MM.1S (cell line): ENCODE data around the gene TBL1X.

Experiments used
- DNase-seq: peaks from one replicate; pipeline ENCODE4 v3.0.0-alpha.2; 2015
- H2AFZ ChIP-seq: fragments of 300-600 bp; sonication (generic); 2 replicates; pipeline ENCODE4 v1.6.0; 2016; ENCODE audit warnings: antibody characterized with exemption, low read length
- H3F3A ChIP-seq: fragments of 300-600 bp; sonication (generic); 2 replicates; pipeline ENCODE4 v1.6.1; 2016; ENCODE audit warnings: mild to moderate bottlenecking, antibody characterized with exemption, low read length, moderate library complexity, mixed read lengths; ENCODE audit not compliant: insufficient read depth
- H3K27ac ChIP-seq: fragments of 300-600 bp; sonication (generic); 2 replicates; pipeline ENCODE4 v1.5.1; 2016; ENCODE audit warnings: mild to moderate bottlenecking, low read length
- H3K27me3 ChIP-seq: fragments of 300-600 bp; sonication (generic); replicated peaks from 2 replicates; pipeline ENCODE4 v1.6.0; 2016; ENCODE audit warnings: low read length; ENCODE audit not compliant: insufficient read depth
- H3K36me3 ChIP-seq: fragments of 300-600 bp; sonication (generic); replicated peaks from 2 replicates; pipeline ENCODE4 v1.6.1; 2016; ENCODE audit warnings: mild to moderate bottlenecking, low read length, mixed read lengths; ENCODE audit not compliant: insufficient read depth
- H3K4me1 ChIP-seq: fragments of 300-600 bp; sonication (generic); 2 replicates; pipeline ENCODE4 v1.6.1; 2016; ENCODE audit warnings: low read length, mixed read lengths
- H3K4me2 ChIP-seq: fragments of 300-600 bp; sonication (generic); 2 replicates; pipeline ENCODE4 v1.6.0; 2016; ENCODE audit warnings: low read depth, low read length
- H3K4me3 ChIP-seq: fragments of 300-600 bp; sonication (generic); 2 replicates; pipeline ENCODE4 v1.5.1; 2016; ENCODE audit warnings: low read length, mixed read lengths
- H3K79me2 ChIP-seq: fragments of 300-600 bp; sonication (generic); 2 replicates; pipeline ENCODE4 v1.6.1; 2016; ENCODE audit warnings: mixed run types, low read length, mixed read lengths
- H3K9ac ChIP-seq: fragments of 300-600 bp; sonication (generic); 2 replicates; pipeline ENCODE4 v1.6.1; 2016; ENCODE audit warnings: low read length, mixed read lengths
- H3K9me2 ChIP-seq: fragments of 300-600 bp; sonication (generic); replicated peaks from 2 replicates; pipeline ENCODE4 v1.6.1; 2016; ENCODE audit warnings: mild to moderate bottlenecking, low read length, mixed read lengths; ENCODE audit not compliant: insufficient read depth
- H3K9me3 ChIP-seq: fragments of 300-600 bp; sonication (generic); replicated peaks from 2 replicates; pipeline ENCODE4 v1.6.1; 2016; ENCODE audit warnings: mild to moderate bottlenecking, low read length, mixed read lengths; ENCODE audit not compliant: insufficient read depth
- H4K20me1 ChIP-seq: fragments of 300-600 bp; sonication (generic); 2 replicates; pipeline ENCODE4 v1.6.1; 2016; ENCODE audit warnings: mild to moderate bottlenecking, low read length, moderate library complexity, mixed read lengths; ENCODE audit not compliant: insufficient read depth
- CTCF ChIP-seq: fragments of 300-600 bp; sonication (generic); IDR thresholded peaks from 2 replicates; pipeline ENCODE4 v1.5.1; 2016; ENCODE audit warnings: antibody characterized with exemption, low read length, mixed read lengths
- EZH2 ChIP-seq: fragments of 300-600 bp; sonication (generic); optimal IDR thresholded peaks from 2 replicates; pipeline ENCODE3; 2017; ENCODE audit warnings: low read depth, mild to moderate bottlenecking, antibody characterized with exemption, low read length, mixed read lengths
- EZH2phosphoT487 ChIP-seq: fragments of 300-600 bp; sonication (generic); IDR thresholded peaks from 2 replicates; pipeline ENCODE4 v1.6.1; 2018; ENCODE audit warnings: antibody characterized with exemption, low read length

The TBL1X gene

GRCh38 chrX:9657590-9658256 lies 192.9 kb downstream of the TBL1X start:
- Histone ChIP-seq H3F3A (no peaks in the 10 kb centered on the region), H2AFZ (no peak overlapping the region), H3K79me2 (no peaks in the 10 kb centered on the region; the same call in 1 of the 2 replicates), H3K9ac (no peak overlapping the region), H3K4me2 (no peak overlapping the region), H3K27ac (no peak overlapping the region), H3K9me3 (no peaks in the 10 kb centered on the region), H3K36me3 (no peaks in the 10 kb centered on the region), H3K27me3 (no peaks in the 10 kb centered on the region), H3K4me3 (no peak overlapping the region), H3K4me1 (no peaks in the 10 kb centered on the region), H4K20me1 (no peaks in the 10 kb centered on the region), H3K9me2 (no peaks in the 10 kb centered on the region)
- no peak for TF ChIP-seq CTCF
- no peak for TF ChIP-seq EZH2phosphoT487
- TF ChIP-seq EZH2: no peak
- DNase-seq: no peak

DNA sequence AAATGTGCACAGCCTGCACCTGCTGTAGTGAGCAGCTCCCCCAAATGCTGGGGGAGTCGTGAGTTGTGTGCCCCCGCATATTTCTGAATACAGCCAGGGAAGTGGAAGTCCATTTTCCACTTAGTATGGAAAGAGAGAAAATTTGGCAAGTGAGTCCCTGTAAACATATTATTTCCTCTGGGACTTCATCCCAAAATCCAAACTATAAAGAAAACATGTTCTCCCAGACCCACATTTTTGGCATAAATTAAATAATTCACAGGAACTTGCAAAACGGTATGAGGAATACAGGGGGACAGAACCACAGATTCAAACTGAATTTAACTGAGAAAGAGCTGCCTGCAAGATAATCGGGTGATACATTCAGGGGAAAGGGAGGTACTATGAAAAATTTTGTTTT lies 193.6 kb downstream of the TBL1X start:
- TF ChIP-seq CTCF (no peak), EZH2 (no peak), EZH2phosphoT487 (no peak)

DNA sequence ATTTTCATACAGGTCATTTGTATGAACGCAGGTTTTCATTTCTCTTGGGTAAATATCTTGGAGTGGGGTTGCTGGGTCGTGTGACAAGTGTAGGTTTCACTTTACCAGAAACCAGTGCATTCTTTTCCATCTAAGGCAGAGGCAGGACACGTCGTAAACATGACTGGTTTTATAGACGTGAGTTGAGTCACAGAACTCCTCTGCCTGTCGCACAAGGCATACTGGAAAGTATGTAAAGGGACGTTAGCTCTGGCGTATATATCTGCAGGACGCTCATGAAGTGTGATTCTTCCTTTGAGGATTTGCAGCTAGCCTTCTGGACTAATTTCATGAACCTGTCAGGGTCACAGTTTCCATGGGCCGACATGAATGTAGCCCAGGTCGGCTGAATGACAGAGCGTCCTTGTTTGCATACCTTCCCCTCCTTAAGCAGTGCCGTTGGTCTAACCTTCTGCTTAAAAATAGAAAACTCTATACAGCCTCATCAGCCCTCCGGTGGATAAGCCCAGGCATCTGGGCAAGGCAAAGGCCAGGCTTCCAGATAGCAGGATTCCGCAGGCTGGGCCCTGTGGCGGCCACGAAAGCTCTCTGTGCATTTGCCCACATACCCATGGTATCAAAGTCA lies 194.8 kb downstream of the TBL1X start:
- TF ChIP-seq EZH2 (no peak), CTCF (no peak), EZH2phosphoT487 (no peak)
- DNase-seq: no peak
- Histone ChIP-seq H3K27me3 (no peaks in the 10 kb centered on the region), H3K4me1 (no peaks in the 10 kb centered on the region), H3K9me3 (no peaks in the 10 kb centered on the region), H3K9ac (no peak overlapping the region), H3K79me2 (no peaks in the 10 kb centered on the region; the same call in 1 of the 2 replicates), H2AFZ (no peak overlapping the region), H3K4me3 (no peak overlapping the region), H3K4me2 (no peak overlapping the region), H4K20me1 (no peaks in the 10 kb centered on the region), H3K27ac (no peak overlapping the region), H3K9me2 (no peaks in the 10 kb centered on the region), H3F3A (no peaks in the 10 kb centered on the region), H3K36me3 (no peaks in the 10 kb centered on the region)

More for the DNA sequence above, 193.6 kb downstream of the TBL1X start:
- Histone ChIP-seq H3K4me1 (no peaks in the 10 kb centered on the region), H3K79me2 (no peaks in the 10 kb centered on the region; the same call in 1 of the 2 replicates), H3K27ac (no peak overlapping the region), H3K27me3 (no peaks in the 10 kb centered on the region), H4K20me1 (no peaks in the 10 kb centered on the region), H3K9ac (no peak overlapping the region), H3K4me2 (no peak overlapping the region), H3K4me3 (no peak overlapping the region), H2AFZ (no peak overlapping the region), H3F3A (no peaks in the 10 kb centered on the region), H3K9me2 (no peaks in the 10 kb centered on the region), H3K36me3 (no peaks in the 10 kb centered on the region), H3K9me3 (no peaks in the 10 kb centered on the region)
- DNase-seq: no peak
